Retinal pigment epithelial cell (primary cell): ENCODE measurements around the gene TMED5.

Source experiments
- DNase-seq: peaks from one replicate; pipeline ENCODE4 v3.0.0-alpha.2; 2010; ENCODE audit warnings: low read depth
- H3K4me3 ChIP-seq: 2 replicates; pipeline ENCODE4 v1.5.1; 2011; ENCODE audit warnings: mild to moderate bottlenecking, low read length, control low read depth, moderate library complexity
- CTCF ChIP-seq: conservative IDR thresholded peaks from 2 replicates; pipeline ENCODE4 v1.5.1; 2011; ENCODE audit warnings: low read depth, low read length, control low read depth, inconsistent platforms

The TMED5 gene

GRCh38 chr1:93152835-93153234, 27.4 kb downstream of the TMED5 start:
- no peak overlapping the region for H3K4me3 ChIP-seq
- DNase-seq, result no peak
- no peak for TF ChIP-seq CTCF

GRCh38 chr1:93151474-93151873, 28.7 kb downstream of the TMED5 start:
- DNase-seq, result no peak
- TF ChIP-seq CTCF, result no peak
- H3K4me3 ChIP-seq, result no peak overlapping the region

- no peak for DNase-seq
- no peak for TF ChIP-seq CTCF
- no peak overlapping the region for H3K4me3 ChIP-seq
Measured at GRCh38 chr1:93150729-93151128, 29.5 kb downstream of the TMED5 start.

- TF ChIP-seq CTCF, result no peak
- no peak overlapping the region for H3K4me3 ChIP-seq
- no peak for DNase-seq
Measured at GRCh38 chr1:93148001-93148400, 32.2 kb downstream of the TMED5 start.

- no peak for TF ChIP-seq CTCF
- no peak for DNase-seq
Measured at GRCh38 chr1:93143769-93144168, 36.4 kb downstream of the TMED5 start.

GRCh38 chr1:93143136-93143535, 37.1 kb downstream of the TMED5 start:
- TF ChIP-seq CTCF, result no peak
- no peak overlapping the region for H3K4me3 ChIP-seq
- DNase-seq, result no peak

More at GRCh38 chr1:93143769-93144168, 36.4 kb downstream of the TMED5 start:
- no peak overlapping the region for H3K4me3 ChIP-seq

- H3K4me3 ChIP-seq, result no peak overlapping the region
- TF ChIP-seq CTCF, result no peak
- no peak for DNase-seq
Measured at GRCh38 chr1:93142161-93142560, 38.1 kb downstream of the TMED5 start.
